Measurements from ENCODE around the gene COP1.

- TF ChIP-seq CTCF (IDR thresholded peaks at IDR 0.05) (no peak), NFYB (CRISPR knock-in tag; conservative IDR thresholded peaks at IDR 0.05; ENCODE audit: low read depth) (no peak), PREB (CRISPR knock-in tag; IDR thresholded peaks at IDR 0.05; ENCODE audit: borderline replicate concordance) (no peak), SMAD4 (CRISPR knock-in tag; IDR thresholded peaks at IDR 0.05) (no peak), ZNF121 (CRISPR knock-in tag; IDR thresholded peaks at IDR 0.05) (no peak), ZNF219 (CRISPR knock-in tag; IDR thresholded peaks at IDR 0.05; ENCODE audit: borderline replicate concordance) (no peak), HMGA2 (CRISPR knock-in tag; IDR thresholded peaks at IDR 0.05) (no peak), KAT7 (CRISPR knock-in tag; IDR thresholded peaks at IDR 0.05; ENCODE audit: borderline replicate concordance) (no peak), ATF2 (CRISPR knock-in tag; IDR thresholded peaks at IDR 0.05; ENCODE audit: borderline replicate concordance, low read depth) (no peak), ZNF263 (CRISPR knock-in tag; IDR thresholded peaks at IDR 0.05; ENCODE audit: low read depth) (no peak), HMGXB4 (CRISPR knock-in tag; IDR thresholded peaks at IDR 0.05) (no peak)
These were observed 222.9 kb downstream of the COP1 start for GRCh38 chr1:175984057-175984812.
